ENCODE data around the gene IL1RL2.
A peak's percentile ranks its signal among the peaks of the same experiment; 100 is the strongest.

IL1RL2 gene

DNA sequence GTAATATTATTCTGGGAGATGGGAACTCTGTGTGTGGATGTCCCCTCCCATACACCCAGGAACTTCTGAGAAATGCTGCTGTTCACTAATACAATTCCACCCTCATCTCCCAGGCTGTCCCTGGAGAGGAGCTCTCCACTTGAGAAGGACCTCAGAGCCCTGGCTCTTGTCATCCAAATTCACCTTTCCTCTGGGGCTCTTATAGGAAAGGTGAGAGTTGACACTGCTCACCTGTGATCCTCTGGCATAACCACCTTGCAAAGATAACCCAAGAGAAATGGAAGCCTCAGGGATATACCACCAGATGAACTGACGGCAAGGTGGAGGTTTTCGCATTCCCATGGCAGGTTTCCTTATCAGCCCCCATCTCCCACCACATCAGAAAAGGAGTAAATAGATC, 52.0 kb downstream of the IL1RL2 start:
- DNase-seq (ENCODE audit: low read depth in 3 of 3), result no peak

DNA sequence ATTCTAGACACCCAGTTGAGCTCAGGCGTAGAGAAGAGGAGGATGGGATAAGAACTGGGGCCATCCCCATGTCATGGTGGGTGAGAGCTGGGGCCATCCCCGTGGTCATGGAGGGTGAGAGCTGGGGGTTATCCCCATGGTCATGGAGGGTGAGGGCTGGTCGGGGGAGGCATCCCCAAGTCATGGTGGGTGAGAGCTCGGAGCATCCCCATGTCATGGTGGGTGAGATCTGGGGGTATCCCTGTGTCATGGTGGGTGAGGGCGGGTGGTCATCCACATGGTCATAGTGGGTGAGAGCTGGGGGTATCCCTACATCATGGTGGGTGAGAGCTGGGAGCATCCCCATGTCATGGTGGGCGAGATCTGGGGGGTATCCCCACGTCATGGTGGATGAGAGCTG, 52.5 kb downstream of the IL1RL2 start:
- no peak for DNase-seq (ENCODE audit: low read depth in 3 of 3)

- DNase-seq (ENCODE audit: low read depth in 3 of 3), result peak; percentile 82 to 88 (median 82)
These were observed 54.0 kb downstream of the IL1RL2 start for GRCh38 chr2:102240640-102241370.

GRCh38 chr2:102241616-102242305, 54.9 kb downstream of the IL1RL2 start:
- no peak for DNase-seq (ENCODE audit: low read depth in 3 of 3)

GRCh38 chr2:102245266-102246151, 58.7 kb downstream of the IL1RL2 start:
- DNase-seq (ENCODE audit: low read depth in 3 of 3), result no peak

DNA sequence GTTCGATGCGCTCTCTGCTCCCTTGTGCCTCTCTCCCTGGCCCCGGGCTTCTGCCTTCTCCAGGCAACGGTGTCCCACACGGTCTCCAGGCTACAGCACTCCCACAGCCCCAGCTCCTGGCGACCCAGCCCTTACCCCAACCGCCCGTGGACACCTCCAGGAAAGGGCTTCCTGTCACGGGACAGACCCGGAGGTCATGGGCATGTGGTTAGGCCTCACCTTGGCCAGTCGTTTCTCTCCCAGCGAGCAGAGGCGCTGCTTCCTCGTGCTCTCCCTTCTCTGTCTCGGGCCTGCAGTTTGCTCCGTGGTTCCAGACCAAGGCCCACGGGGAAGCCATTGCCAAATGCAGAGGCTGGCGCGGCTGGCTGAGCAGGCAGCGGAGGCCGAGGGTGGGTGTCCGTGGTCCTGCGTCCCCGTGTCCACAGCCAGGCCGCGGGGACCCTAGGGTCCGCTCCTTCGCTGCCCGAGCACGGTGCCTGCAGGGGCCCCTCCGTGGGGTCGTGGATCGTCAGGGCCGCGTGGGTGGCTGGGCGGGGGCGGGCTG, 63.5 kb downstream of the IL1RL2 start:
- DNase-seq (ENCODE audit: low read depth in 3 of 3), result no peak

GRCh38 chr2:102251042-102251848, 64.4 kb downstream of the IL1RL2 start:
- DNase-seq (ENCODE audit: low read depth in 3 of 3), result peak; percentile 44 to 57 (median 51)

DNA sequence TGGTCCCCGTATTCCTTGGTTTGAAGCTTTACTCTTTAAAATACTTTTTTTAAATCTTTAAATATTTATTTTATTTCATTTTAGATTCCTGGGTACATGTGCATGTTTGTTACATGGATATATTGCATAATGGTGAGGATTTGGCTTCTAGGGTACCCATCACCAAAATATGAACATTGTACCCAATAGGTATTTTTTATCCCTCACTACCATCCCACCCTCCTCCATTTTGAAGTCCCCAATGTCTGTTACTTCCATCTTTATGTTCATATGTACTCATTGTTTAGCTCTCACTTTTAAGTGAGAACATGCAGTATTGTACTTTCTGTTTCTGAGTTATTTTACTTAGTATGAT, 65.0 kb downstream of the IL1RL2 start:
- no peak for DNase-seq (ENCODE audit: low read depth in 3 of 3)

- DNase-seq (ENCODE audit: low read depth in 3 of 3), result no peak
These were observed 65.4 kb downstream of the IL1RL2 start for GRCh38 chr2:102252236-102252635.

- no peak for DNase-seq (ENCODE audit: low read depth in 3 of 3)
These were observed 66.4 kb downstream of the IL1RL2 start for GRCh38 chr2:102253140-102253752.

DNA sequence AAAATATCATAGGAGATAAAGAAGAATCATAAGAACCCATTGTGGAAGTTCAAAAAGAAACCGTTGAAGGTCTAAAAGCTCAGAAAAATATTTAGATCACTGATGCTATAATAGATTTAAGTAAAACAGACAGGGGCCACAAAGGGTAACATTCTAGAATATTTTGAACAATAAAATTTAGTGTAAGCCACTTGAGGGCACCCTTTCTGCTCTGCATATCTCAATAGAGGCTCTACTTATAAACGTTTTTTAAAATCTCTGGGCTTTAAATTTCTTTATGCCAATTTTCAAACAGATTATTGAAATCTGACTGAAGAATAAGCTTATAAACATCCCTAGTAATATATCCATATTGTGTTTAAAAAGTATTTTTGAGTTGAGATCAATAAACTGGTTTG, 66.9 kb downstream of the IL1RL2 start:
- DNase-seq (ENCODE audit: low read depth in 3 of 3), result no peak

- DNase-seq (ENCODE audit: low read depth in 3 of 3), result no peak
These were observed 69.5 kb downstream of the IL1RL2 start for GRCh38 chr2:102256276-102256675.

- no peak for DNase-seq (ENCODE audit: low read depth in 3 of 3)
These were observed 70.1 kb downstream of the IL1RL2 start for GRCh38 chr2:102256874-102257462.

- no peak for DNase-seq (ENCODE audit: low read depth in 3 of 3)
These were observed 71.2 kb downstream of the IL1RL2 start for GRCh38 chr2:102258025-102258385.

GRCh38 chr2:102258386-102259074, 71.7 kb downstream of the IL1RL2 start:
- DNase-seq (ENCODE audit: low read depth in 3 of 3), result no peak

DNA sequence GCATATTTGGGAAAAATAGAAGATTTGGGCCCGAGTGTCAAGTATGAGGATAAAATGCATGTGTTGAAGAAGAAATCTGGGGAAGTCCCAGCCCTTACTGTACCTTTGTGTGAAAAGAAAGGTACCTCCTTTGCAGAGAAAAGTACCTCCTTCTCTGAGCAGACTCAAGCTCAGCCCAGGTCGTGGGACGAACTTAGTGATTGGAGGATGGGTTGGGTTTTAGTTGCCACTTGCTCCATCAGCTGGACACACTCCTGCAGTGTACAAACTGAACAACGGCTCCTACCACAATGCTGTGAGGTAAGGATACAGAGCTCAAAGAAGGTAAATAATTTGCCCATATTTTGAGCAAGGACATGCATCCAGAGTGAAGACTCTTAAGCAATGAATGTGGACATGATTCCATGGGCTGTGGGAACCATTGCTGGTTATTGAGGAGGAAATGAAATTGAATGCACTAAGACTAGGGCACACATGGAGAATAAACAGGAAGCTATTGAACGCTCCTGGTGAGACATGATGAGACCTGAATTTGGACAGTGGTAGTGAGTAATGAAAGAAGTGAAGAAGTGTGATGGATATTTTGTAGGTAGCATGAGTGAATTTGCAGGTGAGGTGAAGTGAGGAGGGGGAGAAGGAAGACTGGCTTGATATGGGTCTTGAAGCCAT, 74.8 kb downstream of the IL1RL2 start:
- no peak for DNase-seq (ENCODE audit: low read depth in 3 of 3)

DNA sequence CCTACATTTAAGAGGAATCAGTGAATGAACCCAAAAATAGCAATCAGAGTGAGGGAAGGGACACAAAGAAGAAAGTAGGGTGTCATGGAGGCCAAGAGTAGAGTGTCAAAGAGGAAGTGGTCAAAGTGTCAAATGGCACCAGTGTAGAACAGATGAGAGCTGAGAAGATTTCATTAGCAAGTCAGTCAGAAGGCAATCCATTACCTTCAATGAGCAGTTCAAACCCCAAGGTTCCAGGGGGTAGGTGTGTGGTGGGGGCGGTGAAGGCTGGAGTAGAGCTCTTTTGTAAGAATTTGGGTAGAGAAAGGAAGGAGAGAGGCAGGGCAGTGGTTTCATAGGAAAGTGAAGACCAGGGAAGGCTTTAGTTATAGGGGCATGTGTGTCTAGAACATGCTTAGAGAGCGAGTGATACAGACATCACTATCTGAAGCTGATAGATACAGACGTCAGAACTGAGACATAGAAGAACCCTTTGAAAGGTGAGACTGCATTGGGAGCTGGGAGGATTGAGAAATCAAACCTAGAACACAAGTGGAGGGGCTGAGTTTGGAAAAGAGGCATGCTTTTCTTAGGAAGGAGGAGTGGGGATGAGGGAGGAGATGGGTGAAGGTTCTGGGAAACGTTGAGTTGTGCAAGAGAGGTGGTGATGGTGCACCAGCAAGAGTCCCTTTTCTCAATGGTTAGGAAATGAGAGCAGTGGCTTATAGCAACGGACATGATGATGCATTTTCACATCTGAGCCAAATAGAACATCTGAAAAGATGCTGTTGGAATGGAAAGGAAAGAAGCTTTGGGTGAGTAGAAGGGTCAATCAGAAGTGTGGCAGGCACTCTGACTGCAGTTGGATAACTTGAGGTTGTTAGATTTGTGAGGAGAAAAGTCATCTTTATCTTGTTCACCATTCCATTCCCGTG, 75.7 kb downstream of the IL1RL2 start:
- DNase-seq (ENCODE audit: low read depth in 3 of 3), result no peak

- DNase-seq (ENCODE audit: low read depth in 3 of 3), result no peak
These were observed 78.1 kb downstream of the IL1RL2 start for GRCh38 chr2:102264952-102265351.
